KOPT-K1 (cell line): Measurements from ENCODE around the gene UBR4.

Source experiments
- H3K27ac ChIP-seq: fragments of 200-600 bp; sonication (generic); 2 replicates; pipeline ENCODE4 v1.5.1; 2016; ENCODE audit warnings: antibody characterized with exemption, mild to moderate bottlenecking, low read depth, low read length; ENCODE audit not compliant: poor library complexity, severe bottlenecking
- H3K36me3 ChIP-seq: fragments of 200-600 bp; sonication (generic); 2 replicates; pipeline ENCODE4 v1.5.1; 2017; ENCODE audit warnings: antibody characterized with exemption, mild to moderate bottlenecking, low read length, moderate library complexity; ENCODE audit not compliant: insufficient read depth
- H3K9me3 ChIP-seq: fragments of 200-600 bp; sonication (generic); 2 replicates; pipeline ENCODE4 v1.5.1; 2017; ENCODE audit warnings: antibody characterized with exemption, low read length, mild to moderate bottlenecking; ENCODE audit not compliant: insufficient read depth, poor library complexity, severe bottlenecking

The UBR4 gene

DNA sequence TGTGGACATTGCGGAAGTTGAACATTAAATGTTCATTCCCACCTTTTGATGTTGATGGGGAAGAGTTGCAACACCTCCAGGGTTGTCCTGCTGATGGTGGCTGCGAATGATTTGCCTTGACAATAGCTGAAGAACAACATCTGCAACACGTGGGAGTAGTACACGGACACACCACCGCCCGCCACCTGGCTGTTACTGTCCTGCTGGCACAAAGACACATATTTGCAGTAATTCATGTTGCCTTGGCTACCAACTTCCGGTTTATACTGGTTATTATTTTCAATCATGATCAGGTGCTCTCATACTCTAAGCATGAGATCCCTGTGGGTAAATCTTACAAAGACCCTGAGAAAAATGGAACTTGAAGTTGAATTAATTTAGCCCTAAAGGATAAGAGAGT, 55.2 kb downstream of the UBR4 start:
- H3K36me3 ChIP-seq = peaks cover 100% of the 10 kb centered on the region
- H3K27ac ChIP-seq = no peak overlapping the region

DNA sequence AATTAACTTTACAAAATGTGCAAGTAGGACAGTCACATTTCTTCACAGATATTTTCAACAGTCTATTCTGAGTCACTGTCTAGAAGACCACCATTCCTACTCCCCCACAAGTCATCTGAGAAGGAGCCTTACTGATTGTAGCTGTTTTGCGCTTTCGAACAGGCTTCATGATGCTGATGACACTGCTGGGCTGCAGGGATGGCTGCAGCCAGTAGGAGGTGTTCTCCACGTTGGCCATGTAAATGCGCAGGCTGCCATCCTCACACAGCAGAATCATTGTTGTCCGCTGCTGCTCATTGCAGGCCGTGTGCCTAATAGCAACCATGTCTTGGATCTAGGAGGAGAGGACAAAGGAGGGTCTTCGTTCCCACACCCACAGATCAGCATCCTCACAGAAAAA, 56.9 kb downstream of the UBR4 start:
- H3K9me3 ChIP-seq = no peaks in the 10 kb centered on the region
- peaks cover 100% of the 10 kb centered on the region for H3K36me3 ChIP-seq
- H3K27ac ChIP-seq = no peak overlapping the region

More for the DNA sequence above, 55.2 kb downstream of the UBR4 start:
- no peaks in the 10 kb centered on the region for H3K9me3 ChIP-seq

DNA sequence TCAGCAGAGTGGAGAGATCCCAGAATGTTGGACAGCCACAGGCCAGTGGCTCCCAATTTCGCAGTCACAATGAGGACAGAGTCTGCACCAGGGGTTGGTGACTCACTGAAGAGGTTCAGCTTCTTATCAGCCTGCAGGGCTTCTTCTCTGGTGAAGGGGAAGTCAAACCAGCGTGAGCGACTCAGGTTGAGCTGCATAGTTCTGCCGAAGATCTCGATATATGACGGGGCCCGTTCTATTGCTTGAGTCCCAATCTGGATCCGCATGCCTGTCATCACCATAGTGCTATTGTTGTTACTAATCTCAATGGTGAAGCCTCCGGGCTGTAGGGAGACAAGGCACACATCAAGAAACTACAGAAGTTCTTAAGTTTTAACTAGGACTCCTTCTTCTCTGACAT, 58.5 kb downstream of the UBR4 start:
- H3K36me3 ChIP-seq = peaks cover 100% of the 10 kb centered on the region
- no peaks in the 10 kb centered on the region for H3K9me3 ChIP-seq
- H3K27ac ChIP-seq = no peak overlapping the region

DNA sequence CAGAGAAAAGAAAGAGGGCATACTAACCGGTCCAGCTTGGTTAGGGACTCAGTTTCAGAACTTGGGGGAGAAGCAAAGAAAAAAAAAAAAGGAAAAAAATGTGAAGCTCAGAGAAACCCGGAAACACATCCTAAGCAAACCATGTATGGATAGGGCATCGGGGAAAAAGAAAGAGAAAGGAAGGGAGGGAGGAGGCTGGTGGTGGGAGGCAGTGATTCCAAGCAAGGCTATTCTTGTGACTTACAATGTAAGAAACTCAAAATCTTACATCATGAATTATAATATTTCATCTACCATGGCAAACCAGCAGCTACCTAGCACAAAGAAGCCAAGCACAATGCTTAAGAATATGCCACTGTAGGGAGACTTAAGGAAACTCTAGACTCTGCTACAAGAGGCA, 60.3 kb downstream of the UBR4 start:
- H3K36me3 ChIP-seq = peaks cover 100% of the 10 kb centered on the region
- no peak overlapping the region for H3K27ac ChIP-seq
- no peaks in the 10 kb centered on the region for H3K9me3 ChIP-seq

DNA sequence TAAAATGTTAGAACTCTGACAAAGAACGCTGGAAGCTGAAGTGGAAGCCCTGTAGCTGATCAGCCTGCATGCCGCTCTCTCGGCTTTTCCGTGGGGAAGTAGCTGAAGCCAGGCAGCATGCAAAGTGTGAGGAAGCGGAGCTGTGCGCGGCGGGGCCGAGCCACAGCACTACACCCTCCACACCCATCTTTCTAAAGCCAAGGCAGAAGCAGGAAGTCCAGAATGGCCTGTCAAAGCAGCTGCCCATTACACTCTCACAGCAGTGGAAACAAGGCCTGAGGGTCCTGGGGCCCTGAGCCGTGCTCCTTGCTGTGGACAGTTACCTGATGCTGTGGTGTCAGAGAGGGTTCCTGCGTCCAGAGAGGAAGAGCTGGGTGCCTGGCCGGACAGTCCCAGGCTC, 69.6 kb downstream of the UBR4 start:
- H3K9me3 ChIP-seq = peaks cover 8% of the 10 kb centered on the region
- no peak overlapping the region for H3K27ac ChIP-seq
- H3K36me3 ChIP-seq = peaks cover 99% of the 10 kb centered on the region

DNA sequence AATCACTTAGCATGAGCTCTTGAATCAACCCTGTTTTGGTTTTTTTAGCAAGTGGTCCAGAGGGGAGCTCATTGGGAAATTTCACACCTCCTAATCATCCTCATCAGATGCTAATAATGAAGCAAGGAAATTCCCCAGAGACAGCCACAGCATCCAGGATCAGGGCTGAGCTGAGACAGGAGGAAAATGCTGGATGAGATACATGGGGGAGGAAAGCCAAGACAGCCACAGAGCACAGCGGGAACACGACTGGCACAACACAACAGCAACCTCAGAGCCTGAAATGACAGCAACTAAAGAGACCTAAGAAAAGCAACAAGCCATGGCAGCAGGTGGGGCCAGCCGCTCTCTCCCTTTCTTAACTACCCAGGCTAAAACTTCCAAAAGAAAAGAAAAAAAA, 70.4 kb downstream of the UBR4 start:
- Histone ChIP-seq H3K36me3 (peaks cover 99% of the 10 kb centered on the region), H3K27ac (no peak overlapping the region), H3K9me3 (peaks cover 10% of the 10 kb centered on the region)

DNA sequence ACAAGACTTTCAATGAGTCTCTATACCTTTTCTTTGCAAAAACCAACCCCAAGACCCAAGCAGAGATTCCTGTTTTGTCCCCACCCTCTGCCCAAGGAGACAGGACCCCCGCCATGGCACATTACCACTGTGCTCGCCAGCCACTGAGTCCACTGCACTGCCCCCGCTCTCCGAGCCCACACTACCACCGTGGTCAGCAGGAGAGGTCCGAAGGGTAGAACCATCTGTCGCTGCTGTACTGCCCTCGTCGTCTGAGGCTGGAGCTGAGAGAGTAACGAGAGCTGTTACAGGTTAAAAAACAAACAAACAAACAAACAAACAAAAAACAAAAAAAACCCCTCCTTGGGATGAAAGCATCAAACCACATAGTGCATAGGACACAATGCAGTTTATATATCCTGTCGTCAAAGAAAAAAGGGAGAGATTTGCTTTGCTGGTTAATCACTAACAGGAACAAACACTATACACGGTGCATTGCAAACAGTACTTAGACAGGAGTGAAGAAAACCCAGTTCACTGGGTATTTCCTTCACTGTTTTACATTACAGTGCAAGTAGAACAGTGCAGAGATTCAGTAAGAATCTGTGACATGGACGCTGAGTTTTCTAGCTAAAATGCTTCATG, 71.0 kb downstream of the UBR4 start:
- Histone ChIP-seq H3K27ac (no peak overlapping the region), H3K9me3 (peaks cover 16% of the 10 kb centered on the region), H3K36me3 (peaks cover 99% of the 10 kb centered on the region)

DNA sequence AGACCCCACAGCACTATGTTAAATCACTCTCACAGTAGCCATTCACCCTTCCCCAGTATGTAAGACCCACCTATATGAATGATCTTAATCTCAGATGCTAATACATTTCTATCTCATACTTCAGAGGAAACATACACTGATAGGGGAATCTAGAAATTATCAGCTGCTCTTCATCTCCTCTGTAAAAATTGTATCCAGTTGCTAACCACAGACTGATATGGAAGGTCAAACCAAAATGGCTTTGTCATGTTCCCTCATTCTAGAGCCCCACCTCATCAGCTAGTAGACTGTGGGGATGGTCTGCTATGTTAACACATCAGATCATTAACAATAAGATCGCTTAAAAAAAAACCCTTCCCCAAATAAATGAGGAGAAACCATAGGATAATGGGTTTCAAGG, 71.7 kb downstream of the UBR4 start:
- Histone ChIP-seq H3K9me3 (peaks cover 24% of the 10 kb centered on the region), H3K36me3 (peaks cover 99% of the 10 kb centered on the region), H3K27ac (no peak overlapping the region)

DNA sequence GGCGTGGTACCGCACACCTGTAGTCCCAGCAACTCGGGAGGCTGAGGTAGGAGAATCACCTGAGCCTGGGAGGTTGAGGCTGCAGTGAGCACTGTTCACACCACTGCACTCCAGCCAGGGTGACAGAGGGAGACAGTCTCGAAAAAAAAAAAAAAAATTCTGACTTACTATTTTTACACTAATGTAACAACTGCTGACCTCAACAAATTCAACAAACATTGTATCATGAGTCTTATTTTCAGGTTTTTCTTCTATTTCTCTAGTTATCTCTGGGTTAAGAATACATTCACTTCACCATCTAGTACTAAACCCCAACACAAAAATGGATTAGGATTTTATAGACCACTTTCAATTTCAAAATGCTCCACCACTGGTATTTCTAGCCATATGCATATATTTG, 72.9 kb downstream of the UBR4 start:
- H3K9me3 ChIP-seq = peaks cover 27% of the 10 kb centered on the region
- peaks cover 100% of the 10 kb centered on the region for H3K36me3 ChIP-seq
- no peak overlapping the region for H3K27ac ChIP-seq

DNA sequence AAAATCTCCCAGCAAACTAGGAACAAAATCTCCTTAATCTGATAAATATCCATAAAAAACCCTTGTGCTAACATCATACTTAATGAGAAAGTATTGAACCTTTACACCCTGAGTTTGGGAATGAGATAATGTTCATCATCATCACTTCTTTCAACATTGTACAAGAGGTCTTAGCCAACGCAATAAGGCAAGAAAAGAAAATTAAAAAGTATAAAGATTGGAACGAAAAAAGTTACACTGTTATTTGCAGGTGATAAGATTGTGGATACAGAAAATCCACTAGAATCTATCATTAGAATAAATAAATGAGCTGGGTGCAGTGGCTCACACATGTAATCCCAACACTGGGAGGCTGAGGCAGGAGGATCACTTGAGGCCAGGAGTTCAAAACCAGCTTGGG, 76.7 kb downstream of the UBR4 start:
- H3K27ac ChIP-seq = no peak overlapping the region
- H3K36me3 ChIP-seq = peaks cover 98% of the 10 kb centered on the region
- peaks cover 27% of the 10 kb centered on the region for H3K9me3 ChIP-seq

DNA sequence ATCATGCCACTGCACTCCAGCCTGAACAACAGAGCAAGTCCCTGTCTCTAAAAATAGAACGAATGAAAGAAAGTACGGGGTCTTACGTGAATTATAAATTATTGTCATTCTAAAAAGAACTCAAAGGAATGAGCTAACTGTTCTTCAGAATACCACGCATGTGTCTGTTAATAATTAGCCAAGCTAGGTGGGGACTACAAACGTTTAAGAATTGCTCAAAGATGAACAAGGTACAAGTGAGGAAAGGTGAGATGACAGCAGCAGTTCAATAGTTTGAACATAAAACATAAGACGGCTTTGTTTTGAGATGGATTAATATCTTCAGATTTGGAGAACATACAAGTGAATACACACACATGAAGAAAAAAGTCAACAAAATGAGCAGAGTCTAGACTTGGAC, 79.6 kb downstream of the UBR4 start:
- Histone ChIP-seq H3K27ac (no peak overlapping the region), H3K36me3 (peaks cover 98% of the 10 kb centered on the region), H3K9me3 (peaks cover 18% of the 10 kb centered on the region)

DNA sequence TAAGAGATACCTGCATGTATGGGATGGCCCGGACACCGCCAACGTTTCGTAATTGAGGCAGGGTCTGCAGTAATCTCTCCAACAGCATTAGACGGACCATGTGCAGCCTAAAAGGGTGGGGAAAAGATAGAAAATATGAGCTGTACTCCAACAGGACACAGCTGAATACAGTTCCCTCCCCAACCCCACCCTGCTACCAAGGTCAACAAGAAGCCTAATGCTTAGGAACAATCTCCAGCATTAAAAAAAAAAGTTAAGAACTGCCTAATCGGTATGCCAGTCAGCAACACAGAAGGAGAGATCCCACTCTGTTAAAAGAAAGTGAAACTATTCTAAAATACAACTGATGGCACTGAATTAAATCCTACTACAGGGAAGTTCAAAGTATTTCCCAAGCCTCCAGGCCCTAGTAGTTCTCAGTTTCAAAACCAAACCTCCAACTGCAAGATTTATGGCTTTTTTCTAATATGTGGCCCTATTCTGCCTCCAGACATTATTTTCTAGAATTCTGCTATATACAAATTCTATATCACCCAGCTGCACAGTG, 81.0 kb downstream of the UBR4 start:
- Histone ChIP-seq H3K9me3 (peaks cover 10% of the 10 kb centered on the region), H3K27ac (no peak overlapping the region), H3K36me3 (peaks cover 98% of the 10 kb centered on the region)

DNA sequence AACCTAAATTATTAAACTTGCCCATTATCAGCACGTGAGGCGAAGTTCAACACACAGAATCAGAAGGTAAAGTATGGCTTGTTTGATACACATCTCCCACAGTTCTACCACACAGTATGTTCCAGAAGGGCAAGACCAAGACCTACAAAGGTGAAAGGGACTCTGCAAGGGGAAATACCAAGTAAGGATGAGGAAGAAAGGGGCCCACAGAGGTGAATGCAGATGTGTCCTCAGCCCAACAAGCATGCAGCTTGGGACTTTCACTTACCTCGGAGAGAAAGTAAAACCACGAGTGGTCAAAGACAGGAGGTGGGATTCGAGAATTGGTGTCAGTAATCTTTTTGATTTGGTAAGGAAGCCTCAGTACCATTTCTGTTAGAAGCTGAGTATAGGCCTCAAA, 85.8 kb downstream of the UBR4 start:
- no peaks in the 10 kb centered on the region for H3K9me3 ChIP-seq
- peak overlapping the region; percentile 68 for H3K27ac ChIP-seq
- peaks cover 100% of the 10 kb centered on the region for H3K36me3 ChIP-seq

DNA sequence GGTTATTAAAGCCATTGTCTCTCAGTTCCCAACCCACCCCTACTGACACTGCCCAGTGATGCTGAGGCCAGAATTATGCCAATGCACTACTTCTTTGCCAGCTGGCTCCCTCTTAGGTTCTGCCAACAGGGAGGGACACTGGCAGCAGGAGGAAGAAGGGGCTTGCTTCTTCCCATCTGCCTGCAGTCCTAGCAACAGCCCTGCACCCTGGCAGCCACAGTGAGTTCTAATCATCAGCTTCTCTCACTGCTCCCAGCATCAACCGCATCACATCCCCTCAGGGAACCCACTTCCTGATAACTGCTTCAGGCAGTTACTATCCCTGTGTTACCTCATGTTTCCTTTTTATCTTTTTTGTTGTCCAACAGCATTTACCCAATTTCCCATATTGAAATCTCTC, 86.2 kb downstream of the UBR4 start:
- Histone ChIP-seq H3K36me3 (peaks cover 100% of the 10 kb centered on the region), H3K27ac (peak overlapping the region; percentile 68), H3K9me3 (no peaks in the 10 kb centered on the region)

DNA sequence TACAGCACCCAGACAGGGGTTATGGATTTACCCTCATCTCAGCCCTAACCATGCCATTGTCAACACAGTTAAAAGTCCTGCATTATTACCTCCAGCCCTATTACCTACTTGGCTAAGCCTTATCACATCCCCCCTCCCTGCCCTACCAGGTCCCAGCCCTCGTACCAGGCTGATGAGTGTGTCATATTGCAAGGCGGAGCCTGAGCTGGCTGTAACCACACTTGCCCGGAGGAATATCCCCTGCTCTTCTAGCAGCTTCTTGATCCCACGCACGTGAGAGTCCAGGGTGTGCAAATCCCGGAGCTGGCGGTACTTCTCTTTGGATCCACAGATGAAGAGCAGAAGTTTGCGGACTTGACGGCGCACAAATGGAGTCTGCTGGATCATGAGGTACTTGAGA, 87.4 kb downstream of the UBR4 start:
- Histone ChIP-seq H3K9me3 (no peaks in the 10 kb centered on the region), H3K36me3 (peaks cover 100% of the 10 kb centered on the region), H3K27ac (no peak overlapping the region)

DNA sequence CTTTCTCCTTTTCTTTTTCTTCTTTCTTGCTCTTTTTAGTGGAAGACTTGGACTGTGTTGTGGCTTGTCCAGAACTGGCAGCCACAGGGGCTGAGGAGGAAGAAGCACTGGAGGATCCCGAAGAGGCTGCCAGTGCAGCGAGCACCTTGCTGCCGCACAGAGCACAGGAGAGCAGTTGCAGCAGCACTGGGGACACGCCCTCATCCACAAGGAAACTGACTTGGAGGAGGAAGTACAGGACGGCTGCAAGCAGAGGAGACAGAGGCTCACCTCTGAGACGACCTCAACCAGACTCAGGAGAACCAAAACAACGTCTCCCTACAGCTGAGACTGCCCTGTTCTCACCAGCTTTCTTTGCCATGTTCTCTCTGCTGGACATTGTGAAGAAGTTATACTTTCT, 88.9 kb downstream of the UBR4 start:
- peaks cover 100% of the 10 kb centered on the region for H3K36me3 ChIP-seq

More for the DNA sequence above, 88.9 kb downstream of the UBR4 start:
- Histone ChIP-seq H3K9me3 (no peaks in the 10 kb centered on the region), H3K27ac (no peak overlapping the region)
